HG03354 (cell line): ENCODE results near the gene MYL6B.

Experiments
- ATAC-seq: cut with Tn5 transposase; IDR thresholded peaks from one replicate; pipeline ENCODE4 v1.9.1; 2021; ENCODE audit warnings: mild to moderate bottlenecking; ENCODE audit not compliant: unreplicated experiment, poor library complexity, severe bottlenecking

Gene MYL6B

GRCh38 chr12:56198836-56199235, 46.4 kb downstream of the MYL6B start:
- ATAC-seq = no peak

- ATAC-seq = no peak
Measured at GRCh38 chr12:56202366-56202765, 50.0 kb downstream of the MYL6B start.

GRCh38 chr12:56202838-56203237, 50.5 kb downstream of the MYL6B start:
- no peak for ATAC-seq

GRCh38 chr12:56204275-56204674, 51.9 kb downstream of the MYL6B start:
- no peak for ATAC-seq

GRCh38 chr12:56205445-56205844, 53.1 kb downstream of the MYL6B start:
- ATAC-seq = no peak

GRCh38 chr12:56206452-56207166, 54.2 kb downstream of the MYL6B start:
- ATAC-seq = no peak
